Measurements from ENCODE around the gene EVPL.

GRCh38 chr17:75995385-75995925 is 31.7 kb downstream of the EVPL start:
- no peak for TF ChIP-seq EZH2phosphoT487 (IDR thresholded peaks at IDR 0.05; ENCODE audit: borderline replicate concordance)
- TF ChIP-seq CTCF (IDR thresholded peaks at IDR 0.05 in 2 of 3, conservative IDR thresholded peaks at IDR 0.05 in 1 of 3; ENCODE audit: borderline replicate concordance in 1 of 3, insufficient read depth in 1 of 3, low read depth in 2 of 3, low read length in 2 of 3), result no peak
- no peak for TF ChIP-seq ZNF274 (IDR thresholded peaks at IDR 0.05; ENCODE audit: low read depth, low read length)
- no peak for TF ChIP-seq EZH2 (IDR thresholded peaks at IDR 0.05)
- TF ChIP-seq CEBPB (IDR thresholded peaks at IDR 0.05; ENCODE audit: low read depth), result no peak
- TF ChIP-seq TCF7L2 (IDR thresholded peaks at IDR 0.05; ENCODE audit: borderline replicate concordance, extremely low read depth, insufficient read depth, insufficient read length), result no peak
- no peak for TF ChIP-seq YY1 (IDR thresholded peaks at IDR 0.05; ENCODE audit: extremely low read depth, insufficient replicate concordance, low read depth, low read length)
- no peak for TF ChIP-seq POLR2AphosphoS5 (IDR thresholded peaks at IDR 0.05; ENCODE audit: low read depth, low read length)
